OCI-M2 (cell line): ENCODE data around the gene NAT16.
A peak's percentile ranks its signal among the peaks of the same experiment; 100 is the strongest.
"Not testable (repeated sequence)": the region's sequence is repeated elsewhere in the genome, so short reads cannot be mapped to it uniquely, and the experiment has no call there.

Experiments used
- DNase-seq: peaks from one replicate; lab custom pipeline; 2025; ENCODE audit not compliant: unreplicated experiment; lab: John Stamatoyannopoulos, UW

Gene NAT16

DNA sequence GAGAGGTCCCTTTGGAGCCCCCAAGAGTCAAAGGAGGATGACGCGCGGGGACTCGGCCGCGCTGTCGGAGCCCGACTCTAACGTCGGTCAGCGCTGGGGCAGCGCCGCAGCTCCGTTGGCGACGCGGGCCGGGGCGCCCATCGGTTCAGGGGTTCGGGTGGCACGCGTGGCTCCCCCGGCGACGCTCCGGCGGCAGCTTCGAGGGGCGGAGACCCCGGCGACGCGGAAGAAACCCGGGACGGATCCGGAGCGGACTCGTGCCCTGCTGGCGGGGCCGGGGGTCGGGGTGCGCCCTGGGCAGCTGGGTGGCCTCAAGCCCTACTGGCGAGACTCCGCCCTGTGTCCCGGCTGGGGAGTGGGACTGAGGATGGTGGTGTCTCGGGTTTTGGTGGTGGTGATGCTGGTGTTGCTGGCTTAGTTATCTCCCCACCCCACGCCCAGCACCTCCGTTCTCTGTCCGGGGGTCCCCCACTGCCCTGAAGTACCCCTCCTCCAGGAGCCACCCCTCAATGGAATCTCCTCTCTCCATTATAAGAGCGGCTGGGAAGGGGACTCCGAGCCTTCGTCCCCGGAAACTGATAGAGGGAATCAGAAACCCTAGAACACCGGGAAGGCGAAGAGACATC, at the start of gene NAT16:
NAT16 (minus strand) TSS at position 164 of the 626 bp plus-strand sequence. CDS start 5,486 bp downstream, outside the sequence.
- no peak for DNase-seq

DNA sequence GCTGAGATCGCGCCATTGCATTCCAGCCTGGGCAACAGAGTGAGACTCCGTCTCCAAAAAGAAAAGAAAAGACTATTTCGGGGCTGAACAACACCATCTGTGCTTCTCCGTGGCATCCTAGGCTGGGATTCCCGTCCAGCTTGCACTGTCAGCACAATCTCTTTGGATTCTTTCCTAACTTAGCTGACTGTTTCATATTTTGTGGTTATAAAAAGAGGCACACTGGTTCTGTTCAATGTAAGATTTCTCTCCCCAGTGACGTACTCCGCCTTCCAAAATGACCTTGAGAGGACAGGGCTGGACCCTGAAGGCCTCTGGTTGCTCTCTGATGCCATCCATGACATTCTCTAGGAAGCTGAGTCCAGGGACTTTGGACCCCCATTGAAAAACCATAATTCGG, 46.6 kb upstream of the NAT16 start:
- no peak for DNase-seq

DNA sequence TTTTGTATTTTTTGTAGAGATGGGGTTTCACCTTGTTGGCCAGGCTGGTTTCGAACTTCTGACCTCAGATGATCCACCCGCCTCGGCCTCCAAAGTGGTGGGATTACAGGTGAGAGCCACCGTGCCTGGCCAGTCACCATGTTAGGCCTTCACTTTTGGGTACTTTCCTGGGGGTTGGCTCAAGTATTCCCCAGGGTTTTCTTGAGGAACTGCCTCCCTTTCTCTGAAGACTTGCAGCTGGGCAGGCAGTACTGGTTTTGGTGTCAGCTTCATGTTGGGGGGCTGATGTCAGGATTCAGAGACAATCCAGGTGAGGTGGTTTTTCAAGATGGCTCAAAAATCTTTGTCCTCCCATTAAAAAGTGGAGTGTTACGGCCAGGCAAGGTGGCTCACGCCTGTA, 45.6 kb upstream of the NAT16 start:
- no peak for DNase-seq

DNA sequence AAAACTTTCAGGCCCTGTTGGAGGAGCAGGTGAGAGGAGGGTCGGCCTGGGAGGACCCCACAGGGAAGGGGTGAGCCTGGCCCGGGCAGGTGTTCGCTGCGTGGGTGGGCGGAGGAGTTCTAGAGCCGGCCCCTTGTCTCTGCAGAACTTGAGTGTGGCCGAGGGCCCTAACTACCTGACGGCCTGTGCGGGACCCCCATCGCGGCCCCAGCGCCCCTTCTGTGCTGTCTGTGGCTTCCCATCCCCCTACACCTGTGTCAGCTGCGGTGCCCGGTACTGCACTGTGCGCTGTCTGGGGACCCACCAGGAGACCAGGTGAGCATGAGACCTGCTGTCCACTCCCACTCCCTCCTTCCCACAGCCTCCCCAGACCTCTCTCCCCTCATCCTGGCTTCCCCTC, 43.4 kb upstream of the NAT16 start:
- DNase-seq: no peak

DNA sequence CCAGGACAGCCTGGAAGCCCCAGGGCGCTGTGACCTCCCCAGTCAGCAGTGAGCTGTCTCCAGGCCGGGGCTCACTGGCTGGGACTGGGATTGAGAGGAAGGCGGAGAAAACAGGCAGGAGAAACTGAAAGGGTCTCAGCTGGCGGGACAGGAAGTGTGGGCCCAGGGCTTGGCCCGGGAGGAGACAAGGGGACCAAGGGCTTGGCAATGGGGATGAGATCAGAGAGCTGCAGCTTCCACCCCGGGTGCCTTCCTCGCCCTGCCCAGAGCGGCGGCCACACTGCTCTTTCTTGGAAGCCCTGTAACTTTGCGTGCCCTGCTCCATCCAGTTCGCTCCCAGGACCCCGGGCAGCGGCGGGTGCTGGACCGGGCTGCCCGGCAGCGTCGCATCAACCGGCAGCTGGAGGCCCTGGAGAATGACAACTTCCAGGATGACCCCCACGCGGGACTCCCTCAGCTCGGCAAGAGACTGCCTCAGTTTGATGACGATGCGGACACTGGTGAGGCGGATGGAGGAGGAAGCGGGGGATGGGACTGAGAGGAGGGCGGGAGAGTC, 42.3 kb upstream of the NAT16 start:
- no peak for DNase-seq

DNA sequence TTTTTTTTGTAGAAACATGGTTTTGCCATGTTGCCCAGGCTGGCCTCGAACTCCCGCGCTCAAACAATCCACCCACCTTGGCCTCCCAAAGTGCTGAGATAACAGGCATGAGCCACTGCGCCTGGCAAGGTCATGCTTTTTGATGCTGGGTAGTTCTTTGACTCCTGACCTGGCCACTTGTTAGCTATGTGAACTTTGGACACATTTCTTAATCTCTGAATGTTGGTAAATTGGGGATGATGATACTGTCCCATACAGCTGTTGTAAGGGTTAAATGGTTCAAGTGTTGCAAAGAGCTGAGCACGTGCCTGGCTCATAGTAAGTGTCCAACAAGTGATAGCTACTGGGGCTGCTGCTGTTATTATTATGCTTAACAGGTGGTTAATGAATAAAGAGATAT, 40.2 kb upstream of the NAT16 start:
- no peak for DNase-seq

DNA sequence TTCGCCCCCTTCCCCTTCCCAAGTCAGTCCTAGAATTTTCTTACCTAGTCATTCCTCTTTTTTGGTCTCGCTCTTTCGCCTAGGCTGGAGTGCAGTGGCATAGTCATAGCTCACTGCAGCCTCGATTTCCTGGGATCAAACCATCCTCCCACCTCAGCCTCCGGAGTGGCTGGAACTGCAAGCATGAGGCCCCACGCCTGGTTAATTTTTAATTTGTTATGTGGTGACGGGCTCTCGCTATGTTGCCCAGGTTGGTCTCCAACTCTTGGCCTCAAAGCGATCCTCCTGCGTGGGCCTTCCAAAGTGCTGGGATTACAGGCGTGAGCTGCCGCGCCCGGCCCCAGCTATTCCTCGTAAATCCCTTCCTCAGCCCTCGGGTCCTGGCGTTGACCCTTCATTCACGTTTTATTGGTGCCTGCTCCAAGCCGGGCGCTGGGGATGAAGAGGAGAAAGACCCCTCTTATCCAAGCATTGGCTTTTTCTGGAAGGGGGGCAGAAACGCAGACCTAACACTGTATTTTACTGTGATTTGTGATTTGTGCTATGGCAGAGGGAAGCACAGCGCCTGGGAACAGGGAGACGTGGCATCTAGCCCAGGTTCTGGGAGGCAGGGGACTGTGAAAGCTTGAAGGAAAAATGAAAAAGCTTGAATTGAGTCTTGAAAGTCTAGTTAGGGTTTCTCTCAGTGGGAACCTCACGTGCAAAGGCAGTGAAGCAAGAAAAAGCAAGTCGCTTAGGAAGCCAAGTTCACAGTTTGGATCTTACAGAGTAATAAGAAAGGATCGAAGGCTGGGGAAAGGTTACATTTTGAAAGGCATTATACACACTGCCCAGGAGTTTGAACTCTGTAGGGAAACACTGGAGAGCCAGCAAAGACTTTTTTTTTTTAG, 38.4 kb upstream of the NAT16 start:
- DNase-seq: no peak

DNA sequence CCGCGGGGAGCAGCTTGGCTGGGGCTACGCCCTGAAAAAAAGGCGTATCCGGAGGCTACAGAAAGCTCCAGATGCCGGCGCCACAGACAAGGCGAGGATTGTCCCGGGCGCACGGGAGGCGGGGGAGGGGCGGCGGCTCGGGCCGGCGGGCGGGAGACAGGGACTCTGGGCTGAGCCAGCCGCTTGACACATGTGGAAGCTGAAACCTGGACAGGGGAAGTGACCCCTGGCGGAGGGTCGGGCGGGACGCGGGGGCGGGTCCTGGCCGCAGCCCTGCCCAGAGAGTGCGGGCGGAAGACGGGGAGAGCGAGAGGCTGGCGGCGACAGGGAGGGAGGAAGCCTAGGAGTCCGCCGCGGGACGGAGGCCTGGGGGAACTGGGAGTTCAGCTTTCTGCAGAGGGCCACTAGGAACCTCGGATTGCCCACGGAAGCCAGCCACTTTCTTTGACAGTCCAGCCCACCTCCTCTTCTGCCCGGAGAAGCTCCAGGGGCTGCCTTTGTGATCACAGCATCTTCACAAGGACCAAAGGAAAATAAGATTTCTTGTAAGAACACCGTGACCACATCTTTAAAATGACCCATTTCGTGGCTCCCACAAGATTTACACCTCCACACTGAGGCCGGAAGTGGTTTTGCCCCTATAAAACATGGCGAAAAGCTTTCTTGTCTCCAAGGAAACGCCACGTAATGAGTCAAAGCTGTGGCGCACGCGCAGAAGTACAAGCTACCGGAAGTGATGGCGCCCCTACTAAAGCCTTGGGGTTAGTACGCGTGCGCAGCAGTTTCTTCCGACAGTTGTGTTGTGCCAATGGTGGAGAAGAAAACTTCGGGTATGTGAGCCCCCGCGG, 37.5 kb upstream of the NAT16 start, which contains the start of the genes PLOD3 and ZNHIT1:
PLOD3 (minus strand) TSS at position 194 of the 848 bp plus-strand sequence. CDS start 307 bp downstream, outside the sequence.
ZNHIT1 (plus strand) TSS at position 778 of the 848 bp plus-strand sequence; CDS start at position 809, 31 bp downstream.
- DNase-seq: peak; percentile 87

DNA sequence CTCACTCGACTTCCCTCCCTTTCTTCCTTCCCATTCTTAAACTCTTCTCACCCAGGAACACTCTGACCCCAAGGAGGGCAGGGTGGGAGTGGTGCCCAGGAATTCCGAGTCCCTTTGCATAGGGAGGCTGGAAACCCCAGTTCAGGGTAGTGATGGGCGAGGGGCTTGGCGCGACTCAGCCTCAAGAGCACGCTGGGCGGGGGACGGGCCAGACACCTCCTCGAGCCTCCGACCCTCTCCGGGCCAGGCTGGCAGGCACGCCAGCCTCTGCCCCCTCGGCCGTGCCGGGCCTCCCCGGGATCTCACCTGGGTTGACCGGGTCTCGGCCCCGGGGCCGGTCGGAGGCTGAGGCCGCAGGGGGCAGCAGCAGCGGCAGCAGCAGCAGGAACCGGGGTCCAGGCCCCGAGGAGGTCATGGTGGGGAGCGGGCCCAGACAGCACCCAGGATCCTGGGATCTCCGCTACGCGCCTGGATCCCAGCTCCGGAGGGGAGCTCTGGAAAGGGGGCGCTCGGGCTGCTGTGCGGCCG, 36.8 kb upstream of the NAT16 start:
- DNase-seq: no peak

DNA sequence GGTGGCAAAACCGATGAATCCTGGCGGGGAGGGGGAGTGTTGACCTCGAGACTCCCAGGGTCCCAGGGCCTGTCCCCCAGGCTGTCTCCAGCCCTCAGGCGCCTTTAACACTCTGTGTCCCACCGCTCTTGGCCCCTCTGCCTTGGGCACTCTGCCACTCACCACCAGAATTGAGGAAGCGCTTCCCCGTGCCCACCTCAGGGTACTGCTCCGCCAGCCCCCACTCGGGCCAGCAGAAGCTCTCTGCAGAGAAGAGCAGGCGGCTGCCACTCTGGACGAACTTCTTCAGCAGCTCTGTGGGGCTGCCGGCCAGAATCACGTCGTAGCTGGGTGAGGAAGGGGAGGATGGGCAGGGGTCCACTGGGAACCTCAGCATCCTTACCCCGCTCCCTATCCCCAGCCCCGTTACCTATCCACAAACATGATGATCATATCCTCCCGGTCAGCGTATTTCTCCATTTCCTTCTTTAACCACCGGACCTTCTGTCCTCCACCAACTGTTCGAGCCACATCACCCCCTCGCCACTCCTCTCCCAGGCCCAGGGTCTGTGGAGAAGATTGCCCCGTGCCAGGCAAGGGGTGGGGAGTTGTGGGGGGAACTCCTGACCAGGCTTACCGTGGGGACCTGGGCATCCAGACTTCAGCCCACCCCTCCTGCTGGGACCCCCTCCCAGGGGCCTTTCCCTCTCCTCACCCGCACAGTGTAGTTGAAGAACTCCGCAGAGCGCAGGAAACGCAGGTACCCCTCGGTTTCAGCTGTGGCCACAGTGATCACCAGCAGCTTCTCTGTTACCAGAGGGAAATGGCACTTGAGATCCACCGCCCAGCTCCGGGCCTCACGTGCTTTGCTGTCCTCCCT, 36.1 kb upstream of the NAT16 start:
- DNase-seq: no peak

DNA sequence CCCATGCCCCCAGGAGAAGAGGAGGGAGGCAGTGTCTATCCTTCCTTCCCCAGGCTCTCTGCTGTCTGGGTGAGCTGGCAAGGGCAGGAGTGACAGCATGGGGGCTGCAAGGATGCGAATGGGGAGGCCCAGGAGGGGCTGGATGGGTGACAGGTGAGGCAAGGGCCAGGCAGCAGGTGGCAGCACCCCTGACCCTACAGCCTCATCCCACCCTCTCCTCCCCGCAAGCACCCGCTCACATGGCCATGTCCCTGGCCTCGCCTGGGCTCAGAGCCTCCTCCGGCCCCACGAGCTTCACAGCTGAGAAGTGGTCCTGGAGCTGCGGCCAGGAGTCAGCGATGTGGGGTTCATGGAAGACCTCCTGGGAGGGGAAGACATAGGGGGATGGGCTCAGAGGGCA, 31.9 kb upstream of the NAT16 start:
- no peak for DNase-seq

DNA sequence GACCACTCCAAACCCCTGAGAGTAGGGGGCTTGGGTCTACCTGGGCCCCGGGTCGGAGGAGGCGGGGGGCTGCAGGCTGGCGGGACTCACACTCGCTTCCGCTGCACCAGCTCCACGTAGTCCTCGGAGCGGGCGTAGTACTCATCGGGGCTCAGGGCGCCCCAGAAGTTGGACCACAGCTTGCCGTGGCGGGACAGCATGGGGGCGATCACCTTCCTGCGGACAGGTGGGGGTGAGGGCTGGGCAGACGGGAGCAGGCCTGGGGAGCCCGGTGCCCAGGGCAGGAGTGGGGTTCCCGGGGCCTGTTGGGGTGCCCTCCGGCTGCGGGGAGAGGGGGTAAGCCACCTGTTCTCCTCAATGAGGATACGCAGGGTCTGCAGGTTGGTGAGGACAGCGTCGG, 31.4 kb upstream of the NAT16 start:
- DNase-seq: no peak

DNA sequence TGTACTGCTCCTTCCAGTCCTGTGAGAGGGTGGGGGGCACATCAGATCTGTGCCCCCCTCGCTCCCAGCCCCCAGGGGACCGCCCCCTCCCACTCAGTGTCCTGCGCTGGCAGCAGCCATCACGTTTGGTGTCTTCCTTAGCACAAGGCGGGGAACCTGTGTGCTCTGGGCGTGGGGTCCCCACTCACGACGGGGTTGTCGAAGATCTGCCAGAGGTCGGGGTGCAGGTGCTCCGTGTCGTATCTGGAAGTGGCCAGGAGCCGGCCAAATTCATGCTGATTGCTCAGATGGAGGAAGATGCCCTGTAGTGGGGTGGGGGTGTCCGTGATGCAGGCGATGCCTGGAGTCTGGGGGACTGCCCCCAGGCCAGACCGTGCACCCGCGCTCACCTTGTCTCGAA, 30.1 kb upstream of the NAT16 start:
- no peak for DNase-seq

DNA sequence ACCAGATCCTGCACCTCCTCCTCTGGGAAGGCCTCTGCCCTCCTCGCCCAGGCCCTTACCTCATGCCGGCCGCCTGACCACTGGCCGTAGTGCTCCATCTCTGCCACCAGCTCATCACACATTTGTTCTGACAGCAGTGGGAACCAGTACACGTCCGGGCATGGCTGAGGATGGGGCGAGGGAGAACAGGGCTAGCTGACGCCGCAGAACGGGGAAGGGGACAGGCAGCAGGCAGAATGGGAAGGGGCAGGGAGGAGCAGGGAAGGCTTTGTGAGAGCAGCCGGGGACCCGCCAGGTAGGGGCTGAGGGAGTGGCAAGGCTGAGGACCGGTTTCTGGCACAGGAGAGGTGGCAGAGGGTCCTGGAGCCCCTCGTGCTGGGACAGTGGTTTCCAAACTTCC, 28.7 kb upstream of the NAT16 start:
- no peak for DNase-seq

DNA sequence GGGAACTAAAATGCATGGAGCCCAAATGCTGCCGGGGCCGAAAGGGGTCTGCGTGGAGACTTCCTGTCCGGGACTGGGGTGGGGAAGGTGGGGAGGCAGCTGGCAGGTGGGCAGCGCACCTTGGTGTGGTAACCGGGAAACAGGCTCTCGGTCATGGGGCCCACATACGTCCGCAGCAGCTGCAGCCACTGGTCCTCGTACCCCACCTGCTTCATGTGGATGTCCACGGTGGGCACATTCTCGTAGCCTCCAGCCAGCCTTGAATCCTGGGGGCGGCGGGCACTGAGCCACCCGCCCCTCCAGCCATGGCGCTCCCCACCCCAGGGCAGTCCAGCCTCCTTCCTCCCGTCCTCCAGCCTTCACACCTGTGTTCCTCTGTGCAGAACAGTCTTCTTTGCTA, 27.4 kb upstream of the NAT16 start:
- DNase-seq: no peak

DNA sequence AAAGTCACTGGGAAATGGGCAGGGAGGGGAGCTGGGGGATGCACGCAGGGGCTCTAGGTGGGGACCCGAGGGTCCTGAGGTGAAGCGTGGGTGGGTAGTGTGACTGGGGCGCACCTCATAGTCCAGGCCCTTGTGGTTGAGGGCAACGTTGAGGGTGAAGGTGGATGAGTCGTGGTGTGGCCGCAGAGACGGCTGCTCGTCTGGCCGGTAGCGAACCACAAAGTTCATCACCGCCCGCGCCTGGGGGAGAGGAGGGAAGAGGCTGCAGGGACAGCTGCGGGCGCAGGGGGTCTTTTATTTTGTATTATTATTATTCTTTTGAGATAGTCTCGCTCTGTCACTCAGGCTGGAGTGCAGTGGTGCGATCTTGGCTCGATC, 26.6 kb upstream of the NAT16 start:
- DNase-seq: no peak

DNA sequence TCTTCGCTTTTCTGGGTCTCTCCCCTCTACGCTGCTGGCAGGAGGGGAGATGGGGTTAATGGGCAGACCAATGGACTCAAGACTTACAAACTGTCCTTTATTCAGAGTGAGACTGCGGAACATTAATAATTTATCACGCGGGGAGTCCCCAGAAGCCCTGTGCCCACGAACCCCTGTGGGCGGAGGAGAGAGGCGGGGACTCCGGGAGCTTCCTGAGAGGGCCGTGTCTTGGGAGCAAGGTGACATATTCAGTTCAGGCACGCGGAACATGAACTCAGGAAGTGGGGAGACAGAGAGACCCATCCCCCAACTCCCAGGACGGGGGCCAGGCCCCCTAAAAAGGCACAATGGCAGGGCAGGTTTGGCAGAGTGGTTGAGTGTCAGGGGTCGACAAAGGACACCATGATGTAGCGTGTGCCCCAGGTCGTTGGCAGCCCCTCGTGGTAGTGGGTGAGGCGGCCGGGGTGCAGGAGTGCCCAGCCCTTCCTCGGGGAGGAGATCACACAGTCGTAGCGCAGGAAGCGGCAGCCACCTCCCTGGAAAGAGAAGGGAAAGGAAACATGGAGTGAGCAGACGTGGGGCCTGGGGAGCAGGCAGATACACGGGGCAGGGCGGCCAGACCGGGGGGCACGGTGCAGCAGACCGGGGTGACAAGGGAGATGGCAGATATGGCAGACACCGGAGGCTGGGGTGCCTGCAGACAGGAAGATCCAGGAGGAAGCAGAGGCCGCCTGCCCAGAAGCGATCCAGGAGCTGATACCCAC, 26.0 kb upstream of the NAT16 start:
- DNase-seq: no peak

DNA sequence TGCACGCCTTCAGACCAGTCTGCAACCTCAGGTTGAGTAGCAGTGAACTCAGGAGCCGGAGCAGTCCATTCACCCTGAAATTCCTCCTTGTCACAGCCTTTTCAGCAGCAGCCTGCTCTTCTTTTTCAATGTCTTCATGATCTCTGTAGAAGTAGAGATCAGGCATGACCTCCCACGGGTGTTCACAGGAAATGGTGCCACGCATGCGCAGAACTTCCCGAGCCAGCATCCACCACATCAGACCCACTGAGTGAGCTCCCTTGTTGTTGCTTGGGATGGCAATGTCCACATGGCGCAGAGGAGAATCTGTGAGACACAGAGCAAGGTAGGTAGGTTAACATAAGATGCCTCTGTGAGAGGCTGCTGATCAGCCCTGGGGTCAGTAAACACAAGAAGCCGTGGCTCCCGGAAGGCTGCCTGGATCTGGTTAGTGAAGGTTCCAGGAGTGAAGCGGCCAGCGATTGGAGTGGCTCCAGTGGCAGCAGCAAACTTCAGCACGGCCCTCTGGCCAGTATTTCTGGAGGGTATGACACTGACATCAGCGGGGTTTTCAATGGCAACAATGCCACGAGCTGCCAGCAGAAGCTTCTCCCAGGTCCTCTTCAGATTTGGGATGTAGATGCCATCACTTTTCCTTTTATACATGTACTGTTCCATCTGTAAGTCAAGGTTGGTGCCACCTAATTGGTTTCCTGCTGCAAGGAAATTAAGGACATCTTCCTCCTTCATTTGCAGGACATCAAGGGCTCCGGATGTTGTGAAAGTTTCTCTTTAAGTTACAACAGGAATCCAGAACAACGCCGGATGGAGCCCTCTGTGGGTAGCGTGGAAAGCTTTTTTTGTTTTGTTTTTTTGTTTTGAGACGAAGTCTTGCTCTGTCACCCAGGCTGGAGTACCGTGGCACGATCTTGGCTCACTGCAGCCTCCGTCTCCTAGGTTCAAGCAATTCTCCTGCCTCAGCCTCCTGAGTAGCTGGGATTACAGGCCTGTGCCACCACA, 23.9 kb upstream of the NAT16 start:
- not testable (repeated sequence) for DNase-seq
